GM12801 (cell line): Measurements from ENCODE around the gene SMIM8.

ENCODE experiments used
- TF ChIP-seq, protein P1 (sequence below): IDR thresholded peaks from one replicate; pipeline ENCODE4 v1.5.1; 2011; ENCODE audit warnings: control low read depth; ENCODE audit not compliant: insufficient read length; ENCODE audit errors: extremely low read depth

The SMIM8 gene

DNA sequence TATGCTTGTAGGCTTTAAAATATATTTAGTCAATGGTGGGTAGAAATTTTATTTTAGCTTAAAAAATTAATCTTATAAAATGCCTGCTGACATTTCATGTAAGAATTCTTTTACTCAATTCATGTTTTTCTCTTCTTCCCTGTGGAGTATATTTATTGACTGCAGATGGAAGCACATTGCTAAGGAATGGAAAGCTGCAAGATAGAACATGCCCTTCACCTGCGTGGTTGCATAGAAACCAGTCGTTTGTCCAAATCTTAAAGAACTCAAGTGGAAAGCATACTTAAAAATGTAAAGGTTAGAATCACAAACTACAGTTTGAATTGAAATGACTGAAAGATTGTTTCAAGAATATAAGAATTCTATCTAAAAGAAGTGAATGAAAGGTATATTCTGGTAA lies 52.9 kb downstream of the SMIM8 start:
- TF ChIP-seq, protein P1, sequence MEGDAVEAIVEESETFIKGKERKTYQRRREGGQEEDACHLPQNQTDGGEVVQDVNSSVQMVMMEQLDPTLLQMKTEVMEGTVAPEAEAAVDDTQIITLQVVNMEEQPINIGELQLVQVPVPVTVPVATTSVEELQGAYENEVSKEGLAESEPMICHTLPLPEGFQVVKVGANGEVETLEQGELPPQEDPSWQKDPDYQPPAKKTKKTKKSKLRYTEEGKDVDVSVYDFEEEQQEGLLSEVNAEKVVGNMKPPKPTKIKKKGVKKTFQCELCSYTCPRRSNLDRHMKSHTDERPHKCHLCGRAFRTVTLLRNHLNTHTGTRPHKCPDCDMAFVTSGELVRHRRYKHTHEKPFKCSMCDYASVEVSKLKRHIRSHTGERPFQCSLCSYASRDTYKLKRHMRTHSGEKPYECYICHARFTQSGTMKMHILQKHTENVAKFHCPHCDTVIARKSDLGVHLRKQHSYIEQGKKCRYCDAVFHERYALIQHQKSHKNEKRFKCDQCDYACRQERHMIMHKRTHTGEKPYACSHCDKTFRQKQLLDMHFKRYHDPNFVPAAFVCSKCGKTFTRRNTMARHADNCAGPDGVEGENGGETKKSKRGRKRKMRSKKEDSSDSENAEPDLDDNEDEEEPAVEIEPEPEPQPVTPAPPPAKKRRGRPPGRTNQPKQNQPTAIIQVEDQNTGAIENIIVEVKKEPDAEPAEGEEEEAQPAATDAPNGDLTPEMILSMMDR: no peak

DNA sequence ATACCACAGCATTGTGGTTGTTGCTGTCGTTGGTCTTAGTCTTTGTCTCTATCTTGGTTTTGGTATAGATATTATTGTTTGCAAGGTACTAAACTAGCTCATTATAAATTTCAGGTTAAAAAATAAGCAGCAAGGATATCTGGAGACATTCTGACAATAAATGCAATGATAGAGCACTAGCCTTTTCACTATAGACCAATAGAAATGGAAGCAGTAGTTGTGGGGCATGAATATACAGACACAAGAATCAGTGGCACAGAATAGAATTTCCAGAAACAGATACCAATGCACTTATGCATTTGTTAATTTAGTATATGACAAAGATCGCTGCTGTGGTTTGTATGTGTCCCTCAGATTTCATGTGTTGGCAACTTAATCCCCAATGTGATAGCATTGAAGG lies 54.3 kb downstream of the SMIM8 start:
- TF ChIP-seq, protein P1: no peak

DNA sequence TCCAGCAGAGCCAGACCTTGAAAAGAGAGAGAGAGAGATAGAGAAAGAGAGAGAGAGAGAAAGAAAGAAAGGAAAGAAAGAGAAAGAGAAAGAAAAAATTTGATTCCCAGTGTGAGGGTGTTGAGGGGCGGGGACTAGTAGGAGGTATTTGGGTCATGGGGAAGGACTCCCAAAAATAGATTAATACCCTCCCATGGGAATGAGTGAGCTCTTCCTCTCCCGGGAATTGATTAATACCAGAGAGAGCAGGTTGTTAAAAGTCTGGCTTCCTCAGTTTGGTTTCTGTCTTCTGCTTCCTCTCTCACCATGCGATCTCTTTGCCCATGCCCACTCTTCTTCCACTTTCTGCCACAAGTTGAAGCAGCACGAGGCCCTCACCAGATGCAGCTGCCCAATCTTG lies 56.6 kb downstream of the SMIM8 start:
- TF ChIP-seq, protein P1: no peak

DNA sequence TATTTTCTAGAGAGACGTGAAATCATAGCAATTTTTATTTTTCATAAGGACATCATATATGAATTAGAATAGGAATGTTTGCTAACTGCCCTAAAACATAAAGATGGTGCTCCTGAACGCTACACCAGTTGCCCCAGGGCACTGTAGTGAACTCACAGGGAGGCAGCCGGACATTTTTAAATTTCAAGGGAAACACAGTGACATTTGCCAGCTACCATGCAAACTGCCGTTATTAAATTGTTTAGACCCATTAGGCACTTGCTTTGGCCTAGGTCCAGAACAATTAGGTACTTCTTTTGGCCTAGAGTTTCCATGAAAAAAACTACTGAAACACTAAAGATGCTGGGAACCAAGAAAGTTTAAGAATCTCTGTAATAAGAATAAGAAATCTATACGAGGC lies 60.5 kb downstream of the SMIM8 start:
- TF ChIP-seq, protein P1: no peak

DNA sequence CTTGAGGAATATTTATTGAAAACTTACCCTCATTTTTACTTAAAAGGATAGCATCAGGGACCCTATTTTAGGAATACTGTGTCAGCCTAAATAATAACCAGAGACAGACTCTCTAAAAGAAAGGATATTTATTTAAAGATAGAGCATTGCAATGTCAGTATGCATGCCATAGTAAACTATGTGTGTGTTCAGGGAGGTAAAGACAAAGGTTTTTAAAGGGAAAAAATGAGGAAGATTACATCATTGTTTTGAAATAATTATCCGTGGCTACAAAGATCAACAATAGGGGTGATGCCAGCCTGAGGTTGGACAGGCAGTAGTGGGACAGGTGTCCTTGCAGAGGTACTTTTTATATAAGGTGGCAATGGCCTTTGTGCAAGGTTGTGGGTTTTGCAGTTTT lies 61.6 kb downstream of the SMIM8 start:
- TF ChIP-seq, protein P1: no peak

DNA sequence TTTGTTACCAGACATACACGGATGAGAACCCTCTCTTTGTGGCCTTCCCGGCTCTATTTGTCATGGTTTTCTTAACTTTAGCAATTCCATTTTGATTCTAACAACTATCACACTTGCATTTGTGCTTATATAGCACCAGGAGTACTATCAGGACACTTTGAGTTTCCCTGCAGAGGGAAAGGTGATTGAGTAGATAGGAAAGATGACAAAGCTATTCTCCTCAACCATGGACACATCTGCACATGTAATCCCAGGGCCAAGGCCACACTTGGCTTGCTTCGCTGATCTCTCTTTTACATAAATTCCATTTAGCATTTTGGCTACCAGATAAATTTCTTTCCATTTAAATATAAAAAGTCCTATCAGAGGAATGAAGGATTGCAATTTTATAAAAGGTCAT lies 62.1 kb downstream of the SMIM8 start:
- TF ChIP-seq, protein P1: no peak

DNA sequence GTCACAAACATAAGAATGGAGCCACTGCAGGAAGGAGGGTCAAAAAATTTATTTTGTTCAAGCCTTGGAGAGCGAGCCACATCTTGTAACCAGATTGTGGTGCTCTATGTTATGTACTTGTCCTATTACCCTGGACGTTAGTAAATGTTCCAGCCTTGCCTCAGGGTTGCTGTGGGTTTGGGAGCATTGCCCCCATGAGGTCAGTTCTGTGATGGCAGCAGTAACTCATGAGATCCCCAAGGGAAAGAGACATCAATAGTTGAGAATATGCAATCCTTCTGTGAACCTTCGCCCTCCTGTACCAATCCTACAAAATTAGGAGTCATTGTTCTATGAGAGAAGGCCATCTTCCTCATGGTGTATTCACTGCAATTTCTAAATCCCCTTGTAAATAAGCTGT lies 68.9 kb downstream of the SMIM8 start:
- TF ChIP-seq, protein P1: no peak
